HG03460 (cell line): ENCODE measurements around the gene HEPHL1.
"Not testable (repeated sequence)": the region's sequence is repeated elsewhere in the genome, so short reads cannot be mapped to it uniquely, and the experiment has no call there.

Source experiments
- ATAC-seq: cut with Tn5 transposase; IDR thresholded peaks from one replicate; pipeline ENCODE4 v1.9.1; 2021; ENCODE audit not compliant: unreplicated experiment

HEPHL1 gene, protein sequence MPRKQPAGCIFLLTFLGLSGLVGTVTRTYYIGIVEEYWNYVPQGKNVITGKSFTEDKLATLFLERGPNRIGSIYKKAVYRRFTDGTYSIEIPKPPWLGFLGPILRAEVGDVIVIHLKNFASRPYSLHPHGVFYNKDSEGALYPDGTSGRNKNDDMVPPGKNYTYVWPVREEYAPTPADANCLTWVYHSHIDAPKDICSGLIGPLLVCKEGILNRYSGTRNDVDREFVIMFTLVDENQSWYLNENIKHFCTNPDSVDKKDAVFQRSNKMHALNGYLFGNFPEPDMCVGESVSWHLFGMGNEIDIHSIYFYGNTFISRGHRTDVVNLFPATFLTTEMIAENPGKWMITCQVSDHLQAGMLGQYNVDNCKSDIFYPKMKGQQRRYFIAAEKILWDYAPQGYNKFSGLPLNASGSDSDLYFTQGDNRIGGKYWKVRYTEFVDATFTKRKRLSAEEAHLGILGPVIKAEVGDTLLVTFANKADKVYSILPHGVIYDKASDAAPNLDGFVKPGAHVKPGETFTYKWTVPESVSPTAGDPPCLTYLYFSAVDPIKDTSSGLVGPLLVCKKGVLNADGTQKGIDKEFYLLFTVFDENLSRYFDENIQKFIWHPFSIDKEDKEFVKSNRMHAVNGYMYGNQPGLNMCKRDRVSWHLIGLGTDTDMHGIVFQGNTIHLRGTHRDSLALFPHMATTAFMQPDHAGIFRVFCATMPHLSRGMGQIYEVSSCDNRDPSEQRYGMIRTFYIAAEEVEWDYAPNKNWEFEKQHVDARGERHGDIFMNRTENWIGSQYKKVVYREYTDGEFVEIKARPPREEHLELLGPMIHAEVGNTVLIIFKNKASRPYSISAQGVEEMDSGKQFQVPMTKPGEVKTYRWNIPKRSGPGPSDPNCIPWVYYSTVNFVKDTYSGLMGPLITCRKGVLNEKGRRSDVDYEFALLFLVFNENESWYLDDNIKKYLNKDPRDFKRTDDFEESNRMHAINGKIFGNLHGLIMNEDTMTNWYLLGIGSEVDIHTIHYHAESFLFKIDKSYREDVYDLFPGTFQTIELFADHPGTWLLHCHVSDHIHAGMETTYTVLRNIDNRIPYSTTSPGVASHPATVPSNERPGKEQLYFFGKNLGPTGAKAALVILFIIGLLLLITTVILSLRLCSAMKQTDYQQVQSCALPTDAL

DNA sequence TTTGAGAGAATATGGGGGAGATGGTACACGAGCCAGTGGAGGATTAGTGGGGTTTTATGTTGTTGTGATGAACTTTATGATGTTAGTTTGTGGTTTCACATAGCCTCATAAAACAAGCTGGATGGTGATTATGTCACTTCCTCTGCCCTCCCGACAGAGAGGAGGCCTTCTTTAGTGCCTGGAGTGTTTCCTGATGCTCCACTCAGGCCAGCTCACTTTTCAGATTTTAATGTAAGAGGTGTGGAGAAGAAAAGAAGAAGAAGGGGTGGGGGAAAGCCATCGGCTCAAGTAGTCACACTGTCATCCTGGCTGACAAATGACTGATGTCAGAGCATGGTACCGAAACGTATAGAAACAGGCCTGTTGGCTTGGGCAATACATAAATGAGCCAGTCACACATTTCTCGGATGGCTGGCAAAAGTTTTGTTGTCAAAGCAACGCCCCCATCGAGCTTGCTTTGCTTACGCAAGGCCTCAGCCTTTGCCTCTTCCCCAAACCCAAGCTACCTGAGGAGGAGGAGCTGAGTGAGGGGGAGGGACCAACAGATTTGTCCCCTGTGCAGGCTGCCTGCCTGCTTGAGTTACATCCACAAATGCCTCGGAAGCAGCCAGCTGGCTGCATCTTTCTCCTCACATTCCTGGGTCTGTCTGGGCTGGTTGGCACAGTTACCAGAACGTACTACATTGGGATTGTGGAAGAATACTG lies at the start of gene HEPHL1:
TSS of gene HEPHL1 (plus strand) at position 578 of the 705 bp plus-strand sequence. CDS start at position 593, 15 bp downstream.
- ATAC-seq: no peak

DNA sequence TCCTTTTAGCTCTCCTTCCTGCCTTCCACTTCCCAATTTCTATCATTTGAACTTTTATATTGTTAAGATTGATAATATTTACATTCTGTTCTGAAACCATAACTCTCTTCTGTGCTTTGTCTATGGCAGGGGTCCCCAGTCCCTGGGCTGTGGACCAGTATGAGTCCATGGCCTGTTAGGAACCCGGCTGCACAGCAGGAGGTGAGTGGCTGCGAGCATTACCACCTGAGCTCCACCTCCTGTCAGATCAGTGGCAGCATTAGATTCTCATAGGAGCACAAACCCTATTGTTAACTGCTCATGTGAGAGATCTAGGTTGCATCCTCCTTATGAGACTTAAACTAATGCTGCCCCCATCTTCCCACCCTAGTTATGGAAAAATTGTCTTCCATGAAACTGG lies 48.4 kb upstream of the HEPHL1 start:
- ATAC-seq: no peak

DNA sequence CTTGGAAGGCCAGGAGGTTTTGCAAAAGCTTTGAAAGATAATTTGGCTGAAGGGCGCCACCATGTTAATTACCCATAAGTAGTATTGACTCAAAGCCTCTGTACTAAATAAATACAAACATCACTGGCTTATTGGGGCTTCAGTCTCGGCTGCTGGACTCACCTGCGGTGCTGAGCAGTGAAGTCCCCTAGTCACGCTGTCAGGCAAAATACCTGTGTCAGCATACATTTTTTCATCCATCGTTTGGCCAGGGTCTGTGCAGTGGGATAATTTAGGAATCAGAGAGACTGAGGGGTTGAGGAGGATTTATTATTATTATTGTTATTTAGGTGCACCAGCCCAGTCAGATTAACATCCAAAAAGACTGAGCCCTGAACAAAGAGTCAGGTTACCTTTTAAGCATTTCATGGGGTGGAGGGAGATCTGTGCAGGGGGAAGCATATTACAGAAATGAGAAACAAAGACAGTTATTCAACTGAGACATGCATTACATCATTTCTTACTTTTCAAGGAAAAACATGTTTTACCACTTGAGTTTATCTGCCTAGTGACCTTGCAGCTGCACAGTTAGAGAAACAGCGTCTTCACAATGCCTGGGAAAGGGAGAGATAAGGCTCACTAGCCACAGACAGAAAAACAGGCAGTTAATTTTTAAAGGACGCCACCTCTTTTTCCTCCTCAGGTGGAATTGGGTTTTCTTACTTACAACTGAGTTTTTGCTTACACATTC lies 47.7 kb upstream of the HEPHL1 start:
- ATAC-seq: not testable (repeated sequence)

DNA sequence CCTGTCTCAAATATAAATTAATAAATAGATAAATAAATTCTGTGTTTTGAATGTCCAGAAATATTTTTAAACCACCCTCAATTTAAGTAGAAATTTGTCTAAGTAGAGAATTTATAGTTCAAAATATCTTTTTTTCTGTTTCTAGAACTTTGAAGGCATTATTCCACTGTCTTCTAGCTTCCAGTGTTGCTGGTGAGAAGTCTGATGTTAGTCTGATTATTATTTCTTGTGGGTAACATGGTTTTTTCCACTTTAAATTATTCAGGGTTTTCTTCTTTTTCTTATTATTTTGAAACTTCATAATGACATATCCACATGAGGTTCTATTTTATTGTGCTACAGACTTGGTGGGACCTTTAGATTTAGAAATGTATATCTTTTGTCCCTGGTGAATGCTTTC lies 46.4 kb upstream of the HEPHL1 start:
- ATAC-seq: no peak

DNA sequence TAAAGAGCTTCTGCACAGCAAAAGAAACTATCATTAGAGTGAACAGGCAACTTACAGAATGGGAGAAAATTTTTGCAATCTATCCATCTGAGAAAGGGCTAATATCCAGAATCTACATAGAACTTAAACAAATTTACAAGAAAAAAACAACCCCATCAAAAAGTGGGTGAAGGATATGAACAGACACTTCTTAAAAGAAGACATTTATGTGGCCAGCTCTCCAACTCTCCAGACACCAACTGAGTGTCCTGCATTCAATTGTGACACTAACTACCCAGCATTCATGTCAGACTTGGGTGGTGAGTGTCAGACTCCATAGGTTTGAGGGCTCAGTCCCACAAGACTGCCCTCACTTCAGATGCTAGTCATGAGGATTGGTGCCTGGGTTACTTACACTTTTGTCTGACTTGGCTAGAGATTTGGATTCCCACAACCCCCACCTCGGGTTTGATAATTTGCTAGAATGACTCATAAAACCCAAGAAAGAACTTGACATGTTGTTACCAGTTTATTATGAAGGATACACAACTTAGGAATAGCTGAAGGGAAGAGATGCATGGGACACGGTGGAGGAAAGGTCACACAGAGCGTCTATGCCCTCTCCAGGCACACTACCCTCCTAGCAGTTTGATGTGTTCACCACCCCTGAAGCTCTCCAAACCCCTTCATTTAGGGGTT lies 44.4 kb upstream of the HEPHL1 start:
- ATAC-seq: not testable (repeated sequence)

DNA sequence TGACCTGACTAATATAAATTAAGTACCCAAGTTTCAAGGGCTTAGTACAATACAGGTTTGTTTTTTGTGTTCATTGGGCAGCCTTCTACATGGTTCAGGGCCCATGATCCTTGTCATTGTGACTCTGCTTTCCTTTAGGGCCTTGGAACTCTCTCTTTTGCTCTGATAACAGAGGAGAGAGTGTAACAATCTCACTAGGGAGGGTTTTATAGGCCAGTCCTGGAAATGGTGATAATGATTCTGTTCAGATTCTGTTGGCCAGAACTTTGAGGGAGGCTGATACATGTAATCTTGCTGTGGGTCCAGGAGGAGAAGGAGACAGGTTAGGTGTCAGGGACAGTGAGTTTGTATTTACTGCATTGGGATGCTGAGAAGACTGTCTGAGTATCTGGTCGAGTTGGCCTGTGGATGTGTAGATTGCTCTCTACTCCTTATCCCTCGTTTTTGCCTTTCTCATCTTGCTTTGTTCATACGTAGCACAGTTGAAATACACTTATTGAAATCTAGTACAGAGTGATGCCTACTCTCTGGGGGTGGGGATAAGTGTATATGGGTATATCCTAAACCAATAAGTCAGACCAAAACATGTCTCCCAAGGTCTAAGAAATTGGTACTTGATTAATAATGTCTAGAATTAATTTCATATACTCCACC lies 37.5 kb upstream of the HEPHL1 start:
- ATAC-seq: no peak

DNA sequence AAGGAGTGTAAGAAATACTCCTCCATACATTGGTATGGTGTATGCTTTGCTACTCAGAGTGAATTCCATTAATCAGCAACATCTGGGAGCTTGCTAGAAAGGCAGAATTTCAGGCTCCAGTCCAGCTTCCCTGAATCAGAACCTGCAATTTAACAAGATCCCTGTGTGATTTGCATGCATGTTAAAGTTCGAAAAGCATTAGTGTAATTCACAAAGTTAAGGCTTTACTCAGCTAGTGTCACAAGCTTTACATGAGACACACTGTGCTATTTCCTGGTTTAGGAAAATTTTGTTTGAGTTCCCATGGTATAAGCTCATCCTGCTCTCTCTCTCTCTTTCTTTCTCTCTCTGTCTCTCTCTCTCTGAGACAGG lies 37.0 kb upstream of the HEPHL1 start:
- no peak for ATAC-seq

DNA sequence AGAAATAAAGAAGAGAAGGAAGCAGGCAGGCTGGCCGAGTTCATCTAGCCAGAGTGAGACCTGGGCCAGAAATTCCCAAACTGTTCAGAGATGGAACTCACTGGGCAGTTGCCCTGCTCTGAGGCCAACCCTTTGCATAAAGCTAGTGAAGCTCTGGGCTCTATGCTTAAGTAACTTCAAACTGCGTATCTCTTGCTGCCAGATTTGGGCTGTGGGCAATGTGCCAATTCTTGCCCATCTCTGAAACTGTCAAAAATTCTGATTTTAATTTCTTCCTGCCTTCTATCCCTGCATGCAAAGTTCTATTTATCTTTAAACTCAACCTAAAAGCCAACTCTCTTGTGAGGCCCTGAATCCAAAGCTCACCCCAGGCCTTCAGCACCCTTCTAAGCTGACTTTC lies 36.2 kb upstream of the HEPHL1 start:
- ATAC-seq: no peak

DNA sequence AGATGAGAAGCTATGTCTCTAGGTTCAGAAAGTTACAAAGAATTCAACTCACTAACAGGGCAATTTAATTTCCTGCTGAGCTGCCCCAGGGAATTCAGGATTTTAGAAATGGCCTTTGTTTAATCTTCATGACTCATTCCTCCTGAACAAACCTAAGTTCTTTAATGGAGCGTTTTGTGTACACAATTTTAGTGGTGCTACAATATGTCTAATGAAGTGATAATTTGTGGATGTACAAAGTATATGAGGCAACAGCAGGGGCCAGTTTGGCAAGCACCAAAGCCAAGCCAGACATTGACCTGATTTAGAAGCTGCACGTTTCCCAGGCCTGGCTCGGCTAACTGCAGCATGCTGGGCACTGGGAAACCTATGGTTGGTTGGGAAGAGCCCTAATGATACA lies 34.4 kb upstream of the HEPHL1 start:
- no peak for ATAC-seq

DNA sequence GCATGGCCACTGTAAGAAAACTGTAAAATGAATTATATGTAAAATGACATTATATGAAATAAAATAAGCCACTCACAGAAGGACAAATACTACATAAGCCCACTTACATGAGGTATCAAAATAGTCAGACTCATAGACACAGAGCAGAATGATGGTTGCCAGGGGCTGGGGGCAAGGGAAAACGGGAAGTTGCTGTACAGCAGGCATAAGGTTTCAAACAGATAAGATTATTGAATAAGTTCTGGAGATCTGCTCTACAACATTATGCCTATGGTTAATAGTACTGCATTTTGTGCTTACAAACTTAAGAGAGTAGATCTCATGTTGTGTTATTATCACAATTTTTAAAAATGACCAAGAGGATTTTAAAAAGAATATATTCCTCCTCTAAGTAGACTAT lies 32.7 kb upstream of the HEPHL1 start:
- no peak for ATAC-seq

DNA sequence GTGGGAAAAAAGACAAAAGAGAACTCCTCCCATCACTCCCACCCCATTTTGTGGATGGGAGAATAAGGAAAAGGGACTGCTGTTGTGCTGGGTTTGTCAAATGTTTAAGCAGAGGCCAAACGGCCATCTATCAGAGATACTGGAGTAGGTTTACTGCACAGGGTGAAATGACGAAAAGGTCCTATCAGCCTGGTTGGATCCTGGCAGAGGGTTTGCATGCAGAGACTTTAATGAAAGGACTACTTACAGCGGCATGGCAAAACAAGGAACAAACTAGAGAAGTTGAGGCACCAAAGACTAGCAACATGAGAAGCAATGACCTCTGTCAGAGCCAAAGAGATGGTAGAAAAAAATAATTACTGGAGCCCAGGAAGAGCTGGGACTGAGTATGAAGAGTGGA lies 32.2 kb upstream of the HEPHL1 start:
- no peak for ATAC-seq

DNA sequence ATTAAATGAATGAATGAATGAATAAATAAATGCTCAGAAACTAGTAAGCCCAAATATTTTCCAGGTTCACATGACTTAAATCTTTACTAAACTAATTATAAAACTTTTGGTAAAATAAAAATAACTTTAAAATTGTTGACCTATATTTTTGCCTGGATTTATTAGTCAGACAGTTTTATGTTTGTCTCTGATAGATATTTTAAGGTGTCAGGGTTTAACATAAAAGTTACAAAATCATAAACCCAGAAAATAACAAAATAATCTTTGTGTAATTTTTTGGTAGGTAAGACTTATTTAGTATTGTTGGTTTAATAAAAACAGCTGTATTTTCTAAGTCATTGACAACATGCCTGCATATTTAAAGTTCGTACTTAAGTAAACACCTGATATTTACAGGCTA lies 27.4 kb upstream of the HEPHL1 start:
- ATAC-seq: no peak

DNA sequence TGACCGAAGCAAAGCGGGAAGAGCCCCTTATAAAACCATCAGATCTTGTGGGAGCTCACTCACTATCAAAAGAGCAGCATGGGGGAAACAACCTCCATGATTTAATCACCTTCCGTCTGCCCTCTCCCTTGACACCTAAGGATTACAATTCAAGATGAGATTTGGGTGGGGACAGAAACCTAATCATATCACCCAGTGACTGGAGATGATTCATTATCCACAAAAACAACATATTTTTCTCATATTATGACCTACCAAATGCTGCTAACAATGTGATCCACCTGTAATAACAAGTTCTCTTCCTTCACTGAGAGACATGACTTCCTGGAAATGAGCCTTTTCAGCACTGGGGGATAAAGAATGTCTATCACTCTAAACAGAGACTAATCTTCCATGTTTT lies 23.4 kb upstream of the HEPHL1 start:
- ATAC-seq: no peak

DNA sequence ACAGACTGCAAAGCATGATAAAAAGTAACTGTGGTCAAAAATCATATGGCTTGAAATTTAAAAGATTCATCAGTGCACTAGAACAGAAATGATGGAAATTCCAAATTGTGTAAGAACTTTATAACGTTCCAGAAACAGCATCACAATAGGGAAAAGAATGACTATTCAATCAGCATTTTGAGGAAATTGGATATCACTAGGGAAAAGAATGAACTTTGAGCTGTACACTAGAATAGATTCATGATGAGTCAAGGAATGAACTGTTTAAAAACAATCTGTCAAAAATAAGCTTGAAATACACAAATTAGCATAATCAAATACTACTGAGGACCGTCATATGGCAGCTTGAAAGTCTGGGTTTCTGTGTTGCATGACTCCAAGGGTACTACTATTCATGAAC lies 20.5 kb upstream of the HEPHL1 start:
- ATAC-seq: no peak

DNA sequence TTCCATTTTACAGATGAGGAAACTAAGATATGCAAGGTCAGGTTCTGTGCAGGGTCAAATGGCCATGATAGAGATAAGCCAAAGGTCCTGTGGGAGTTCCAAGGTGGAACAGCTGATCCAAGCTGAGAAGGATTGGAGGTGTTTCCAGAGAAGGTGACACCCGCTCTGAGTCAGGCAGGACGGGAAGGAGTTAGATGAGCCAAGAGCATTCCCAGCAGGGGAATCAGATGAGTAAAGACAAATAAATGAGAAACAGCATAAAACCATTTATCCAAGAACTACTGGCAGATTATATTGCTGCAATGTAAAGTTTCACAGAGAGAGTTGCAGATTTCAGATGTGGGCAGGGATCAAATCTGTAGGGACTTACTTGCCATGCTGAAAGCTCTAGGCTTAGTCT lies 18.9 kb upstream of the HEPHL1 start:
- ATAC-seq: no peak

DNA sequence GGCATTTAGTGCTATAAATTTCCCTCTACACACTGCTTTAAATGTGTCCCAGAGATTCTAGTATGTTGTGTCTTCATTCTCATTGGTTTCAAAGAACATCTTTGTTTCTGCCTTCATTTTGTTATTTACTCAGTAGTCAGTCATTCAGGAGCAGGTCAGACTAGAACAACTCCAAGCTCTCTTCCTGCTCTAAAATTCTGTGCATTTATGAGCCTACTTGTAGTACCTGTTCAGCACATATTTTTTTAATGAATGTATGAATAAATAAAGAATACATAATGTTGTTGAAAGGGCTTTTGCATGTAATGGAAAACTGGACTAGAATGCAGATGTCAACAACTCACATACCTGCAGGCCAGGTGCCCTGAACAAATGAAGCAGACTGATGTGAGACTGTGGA lies 13.7 kb upstream of the HEPHL1 start:
- ATAC-seq: no peak

DNA sequence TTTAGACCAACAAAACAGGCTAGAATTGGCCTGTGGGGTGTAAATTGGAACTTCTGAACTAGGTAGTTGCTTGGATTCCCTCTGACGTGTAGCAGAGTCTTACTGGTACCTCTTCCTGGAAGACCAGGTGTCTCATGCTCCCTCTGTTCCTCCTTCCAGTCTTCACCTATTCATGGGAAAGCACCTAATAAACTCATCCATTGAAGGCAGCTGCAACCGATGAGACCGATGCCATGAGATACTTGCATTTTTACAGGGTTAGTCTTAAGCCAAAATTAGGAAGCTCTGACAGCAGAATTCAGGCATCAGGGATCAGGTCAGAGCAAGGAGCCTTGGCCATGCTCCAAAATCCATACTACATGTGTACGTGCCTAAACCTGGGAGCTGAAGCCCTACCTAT lies 13.2 kb upstream of the HEPHL1 start:
- ATAC-seq: no peak

DNA sequence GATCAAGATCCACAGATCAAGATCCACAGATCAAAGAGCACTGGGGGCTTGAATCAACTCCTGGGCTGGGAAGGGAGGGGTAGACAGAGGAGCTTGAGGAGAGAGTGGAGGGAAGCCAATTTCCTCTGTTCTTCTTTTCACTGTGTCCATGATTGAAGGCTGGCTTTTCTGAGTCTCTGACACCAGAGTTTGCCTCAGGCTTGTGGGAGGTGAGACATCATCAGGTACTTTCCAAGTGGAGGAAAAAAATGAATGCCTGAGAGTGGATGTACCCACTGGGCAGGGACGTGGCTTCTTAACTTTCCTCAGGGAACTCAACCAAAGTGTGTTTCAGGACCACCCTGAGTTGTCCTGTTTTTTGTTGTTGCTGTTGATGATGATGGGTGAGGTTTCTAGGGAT lies 11.0 kb upstream of the HEPHL1 start:
- ATAC-seq: no peak

DNA sequence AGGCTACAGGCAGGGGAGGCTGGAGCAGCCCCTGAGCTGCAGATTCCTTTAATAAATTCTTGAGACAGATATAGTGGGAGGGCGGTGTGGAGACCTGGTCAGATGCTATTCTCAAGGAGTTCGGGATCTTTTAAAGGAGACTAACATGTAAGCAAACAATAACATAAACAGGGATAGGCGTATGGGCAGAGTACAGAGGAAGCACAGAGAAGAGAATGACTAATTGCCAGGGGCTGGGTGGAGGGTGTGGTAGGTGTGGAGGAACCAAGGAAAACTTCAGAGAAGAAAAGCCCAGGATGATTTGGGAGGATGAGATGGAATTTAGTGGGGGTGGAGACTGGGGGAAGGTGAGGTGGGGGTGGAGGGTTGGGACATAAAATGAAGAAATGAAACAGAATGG lies 9.7 kb upstream of the HEPHL1 start:
- ATAC-seq: no peak
